HepG2 (cell line): Measurements from ENCODE around the gene IRAK2. TPM values are rescaled to one million over a fixed set of nuclear protein-coding genes. Genes with fewer than 3 reads are reported as not detected.

Source experiments
- CHD2 ChIP-seq: IDR thresholded peaks from 2 replicates; pipeline ENCODE4 v1.6.1; 2011; ENCODE audit warnings: low read depth, low read length, improper control_type of control experiment
- E2F2 ChIP-seq: sonication (generic); formaldehyde crosslinking; IDR thresholded peaks from 2 replicates; pipeline ENCODE4 v1.4.0; 2020; ENCODE audit warnings: missing genetic modification reagents, borderline replicate concordance
- FOXO1 ChIP-seq: sonication (generic); formaldehyde crosslinking; IDR thresholded peaks from 2 replicates; pipeline ENCODE4 v1.4.0; 2020; ENCODE audit warnings: missing genetic modification reagents
- GATA4 ChIP-seq: sonication (generic); IDR thresholded peaks from 2 replicates; pipeline ENCODE4 v1.6.1; 2016; ENCODE audit warnings: antibody characterized with exemption, low read depth, borderline replicate concordance
- GZF1 ChIP-seq: sonication (generic); formaldehyde crosslinking; IDR thresholded peaks from 2 replicates; pipeline ENCODE4 v1.5.1; 2020; ENCODE audit warnings: mild to moderate bottlenecking, missing genetic modification reagents
- HMGA1 ChIP-seq: sonication (generic); formaldehyde crosslinking; conservative IDR thresholded peaks from 2 replicates; pipeline ENCODE4 v1.4.0; 2020; ENCODE audit warnings: missing genetic modification reagents
- HNF4A ChIP-seq: sonication (generic); formaldehyde crosslinking; IDR thresholded peaks from 2 replicates; pipeline ENCODE4 v1.4.0; 2020; ENCODE audit warnings: missing genetic modification reagents
- JDP2 ChIP-seq: sonication (generic); formaldehyde crosslinking; IDR thresholded peaks from 2 replicates; pipeline ENCODE4 v1.8.1; 2022; ENCODE audit warnings: missing genetic modification reagents, borderline replicate concordance
- KAT8 ChIP-seq: IDR thresholded peaks from 2 replicates; pipeline ENCODE4 v1.6.1; 2016; ENCODE audit warnings: missing genetic modification reagents, missing compliant biosample characterization
- MAX ChIP-seq: IDR thresholded peaks from 2 replicates; pipeline ENCODE4 v1.6.1; 2012; ENCODE audit warnings: inconsistent platforms
- NCOA2 ChIP-seq: sonication (generic); formaldehyde crosslinking; IDR thresholded peaks from 2 replicates; pipeline ENCODE4 v1.8.0; 2022; ENCODE audit warnings: inconsistent platforms
- NFIC ChIP-seq: IDR thresholded peaks from 2 replicates; pipeline ENCODE4 v1.6.1; 2012; ENCODE audit warnings: mild to moderate bottlenecking, low read length, inconsistent platforms
- NFKB2 ChIP-seq: sonication (generic); formaldehyde crosslinking; IDR thresholded peaks from 2 replicates; pipeline ENCODE4 v1.4.0; 2020; ENCODE audit warnings: missing genetic modification reagents, borderline replicate concordance
- PITX1 ChIP-seq: sonication (generic); formaldehyde crosslinking; IDR thresholded peaks from 2 replicates; pipeline ENCODE4 v1.5.1; 2020; ENCODE audit warnings: mild to moderate bottlenecking, missing genetic modification reagents
- POLR2AphosphoS5 ChIP-seq: IDR thresholded peaks from 2 replicates; pipeline ENCODE4 v1.6.1; 2012; ENCODE audit warnings: low read depth, low read length
- SAP130 ChIP-seq: IDR thresholded peaks from 2 replicates; pipeline ENCODE4 v1.6.1; 2016; ENCODE audit warnings: low read depth
- SOX6 ChIP-seq, 2 experiments: fragments of 450-650 bp in 1 of 2; sonication (generic) in 1 of 2; formaldehyde crosslinking in 1 of 2; IDR thresholded peaks; 2 replicates each; pipeline versions ENCODE4 v1.4.0 to v1.6.1; 2017 to 2020; ENCODE audit warnings: antibody characterized with exemption in 1 of 2, mild to moderate bottlenecking in 1 of 2, missing genetic modification reagents in 1 of 2
- SRSF1 ChIP-seq: fragments of 200-400 bp; formaldehyde crosslinking; optimal IDR thresholded peaks from 2 replicates; pipeline ENCODE3; 2017; ENCODE audit warnings: mild to moderate bottlenecking, low read depth, low read length, moderate library complexity
- U2AF2 ChIP-seq: fragments of 200-400 bp; formaldehyde crosslinking; IDR thresholded peaks from 2 replicates; pipeline ENCODE4 v1.6.1; 2017; ENCODE audit warnings: low read depth, mild to moderate bottlenecking, low read length
- ZFP91 ChIP-seq: sonication (generic); formaldehyde crosslinking; IDR thresholded peaks from 2 replicates; pipeline ENCODE4 v1.9.0; 2022; ENCODE audit warnings: missing genetic modification reagents, mild to moderate bottlenecking, borderline replicate concordance
- ZNF382 ChIP-seq: sonication (generic); formaldehyde crosslinking; IDR thresholded peaks from 2 replicates; pipeline ENCODE4 v1.5.0; 2020; ENCODE audit warnings: missing genetic modification reagents, mild to moderate bottlenecking, borderline replicate concordance
- ZNF543 ChIP-seq: sonication (generic); formaldehyde crosslinking; IDR thresholded peaks from 2 replicates; pipeline ENCODE4 v1.4.0; 2020; ENCODE audit warnings: mild to moderate bottlenecking, missing genetic modification reagents
- polyA plus RNA-seq, 8 experiments: library from polyadenylated mRNA; depleted of rRNA in 3 of 8; stranded (reverse) in 7 of 8; unstranded in 1 of 8; fragments of >200 nt; fragmentation: Illumina TruSeq in 4 of 8; extraction: Trizol in 4 of 8; gene quantifications; 2 replicates each; pipeline versions ENCODE4 v1.2.1 to v1.2.3, GENCODE V29; 2011 to 2016; ENCODE audit warnings: low read depth in 4 of 8, missing spikeins in 1 of 8, mixed read lengths in 1 of 8; ENCODE audit not compliant: insufficient read depth in 1 of 8
- total RNA-seq, 5 experiments: library from RNA; depleted of rRNA; stranded (reverse); fragments of >200 nt; fragmentation: Illumina TruSeq; extraction: Trizol; gene quantifications; 2 replicates each; pipeline ENCODE4 v1.2.3, GENCODE V29; 2016; ENCODE audit warnings: low read depth in 1 of 5
- TF ChIP-seq, protein P1 (sequence below): sonication (generic); formaldehyde crosslinking; conservative IDR thresholded peaks from 2 replicates; pipeline ENCODE4 v1.8.0; 2022; ENCODE audit warnings: low read depth, missing genetic modification reagents

IRAK2 gene
- total and polyA plus RNA-seq, 2 of the 13 experiments (the other 11 are each of a cell fraction or from before 2014, with no cell fraction given) = 13.1 to 23.3 TPM

GRCh38 chr3:10249833-10250232, 85.1 kb downstream of the IRAK2 start (continued):
- peak; percentile 89 for TF ChIP-seq SAP130 (CRISPR knock-in tag)
- peak; percentile 82 for TF ChIP-seq HNF4A
- peak; percentile 34; the same call in 1 of the 2 replicates for TF ChIP-seq MAX
- no peak for TF ChIP-seq CHD2
- TF ChIP-seq PITX1 = no peak
- no peak for TF ChIP-seq NFKB2 (CRISPR knock-in tag)
- TF ChIP-seq, protein P1, sequence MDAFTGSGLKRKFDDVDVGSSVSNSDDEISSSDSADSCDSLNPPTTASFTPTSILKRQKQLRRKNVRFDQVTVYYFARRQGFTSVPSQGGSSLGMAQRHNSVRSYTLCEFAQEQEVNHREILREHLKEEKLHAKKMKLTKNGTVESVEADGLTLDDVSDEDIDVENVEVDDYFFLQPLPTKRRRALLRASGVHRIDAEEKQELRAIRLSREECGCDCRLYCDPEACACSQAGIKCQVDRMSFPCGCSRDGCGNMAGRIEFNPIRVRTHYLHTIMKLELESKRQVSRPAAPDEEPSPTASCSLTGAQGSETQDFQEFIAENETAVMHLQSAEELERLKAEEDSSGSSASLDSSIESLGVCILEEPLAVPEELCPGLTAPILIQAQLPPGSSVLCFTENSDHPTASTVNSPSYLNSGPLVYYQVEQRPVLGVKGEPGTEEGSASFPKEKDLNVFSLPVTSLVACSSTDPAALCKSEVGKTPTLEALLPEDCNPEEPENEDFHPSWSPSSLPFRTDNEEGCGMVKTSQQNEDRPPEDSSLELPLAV (CRISPR knock-in tag) = no peak
- TF ChIP-seq FOXO1 (CRISPR knock-in tag) = no peak
- TF ChIP-seq HMGA1 (CRISPR knock-in tag) = no peak
- TF ChIP-seq ZFP91 (CRISPR knock-in tag) = no peak
- peak; percentile 20; the same call in 1 of the 2 replicates for TF ChIP-seq NFIC
- no peak for TF ChIP-seq SRSF1
- no peak for TF ChIP-seq ZNF382 (CRISPR knock-in tag)
- TF ChIP-seq GZF1 (CRISPR knock-in tag) = no peak
- TF ChIP-seq KAT8 (CRISPR knock-in tag) = peak; percentile 23; the same call in 1 of the 2 replicates
- no peak for TF ChIP-seq ZNF543 (CRISPR knock-in tag)
- peak; percentile 44; the same call in 1 of the 2 replicates for TF ChIP-seq POLR2AphosphoS5
- TF ChIP-seq SOX6 (IDR thresholded peaks at IDR 0.05) = no peak
- TF ChIP-seq SOX6 (CRISPR knock-in tag; IDR thresholded peaks at IDR 0.05) = peak; percentile 56
- peak; percentile 32; the same call in 1 of the 2 replicates for TF ChIP-seq NCOA2 (CRISPR knock-in tag)
- no peak for TF ChIP-seq U2AF2
- TF ChIP-seq E2F2 = no peak
- TF ChIP-seq GATA4 = no peak
- TF ChIP-seq JDP2 (CRISPR knock-in tag) = no peak
